ENCODE results near the gene EEF1A2.

DNA sequence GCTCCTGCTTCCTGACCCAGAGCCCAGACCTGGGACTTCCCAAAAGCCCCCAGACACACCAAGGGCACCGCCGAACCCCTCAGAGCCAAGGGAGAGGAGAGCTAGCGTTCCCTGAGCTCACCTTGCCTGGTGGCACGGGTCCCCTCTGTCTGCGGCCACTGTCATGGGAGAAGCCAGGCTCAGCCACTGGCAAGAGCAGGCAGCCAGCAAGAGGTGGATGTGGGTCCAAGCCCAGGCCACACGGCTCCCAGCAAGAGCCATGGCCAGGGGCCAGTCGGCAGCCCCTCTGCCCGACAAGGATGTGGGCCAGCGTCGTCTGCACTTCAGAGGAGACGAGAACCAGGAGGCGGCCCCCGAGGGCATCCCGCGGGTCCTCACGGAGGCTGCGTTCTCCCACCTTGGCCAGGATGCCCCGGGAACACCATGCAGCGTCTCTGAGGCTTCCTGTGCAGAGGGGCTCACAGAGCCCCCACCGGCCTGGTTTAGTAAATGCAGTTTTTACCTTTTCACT, 19.5 kb upstream of the EEF1A2 start:
- TF ChIP-seq, protein P1, sequence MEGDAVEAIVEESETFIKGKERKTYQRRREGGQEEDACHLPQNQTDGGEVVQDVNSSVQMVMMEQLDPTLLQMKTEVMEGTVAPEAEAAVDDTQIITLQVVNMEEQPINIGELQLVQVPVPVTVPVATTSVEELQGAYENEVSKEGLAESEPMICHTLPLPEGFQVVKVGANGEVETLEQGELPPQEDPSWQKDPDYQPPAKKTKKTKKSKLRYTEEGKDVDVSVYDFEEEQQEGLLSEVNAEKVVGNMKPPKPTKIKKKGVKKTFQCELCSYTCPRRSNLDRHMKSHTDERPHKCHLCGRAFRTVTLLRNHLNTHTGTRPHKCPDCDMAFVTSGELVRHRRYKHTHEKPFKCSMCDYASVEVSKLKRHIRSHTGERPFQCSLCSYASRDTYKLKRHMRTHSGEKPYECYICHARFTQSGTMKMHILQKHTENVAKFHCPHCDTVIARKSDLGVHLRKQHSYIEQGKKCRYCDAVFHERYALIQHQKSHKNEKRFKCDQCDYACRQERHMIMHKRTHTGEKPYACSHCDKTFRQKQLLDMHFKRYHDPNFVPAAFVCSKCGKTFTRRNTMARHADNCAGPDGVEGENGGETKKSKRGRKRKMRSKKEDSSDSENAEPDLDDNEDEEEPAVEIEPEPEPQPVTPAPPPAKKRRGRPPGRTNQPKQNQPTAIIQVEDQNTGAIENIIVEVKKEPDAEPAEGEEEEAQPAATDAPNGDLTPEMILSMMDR (IDR thresholded peaks at IDR 0.05; ENCODE audit: low read depth, low read length, missing input control), result no peak
- TF ChIP-seq FOXA1 (IDR thresholded peaks at IDR 0.05), result no peak
- no peak for TF ChIP-seq SP1 (IDR thresholded peaks at IDR 0.05)
- no peak for TF ChIP-seq TAF1 (conservative IDR thresholded peaks at IDR 0.05)
- no peak for TF ChIP-seq YY1 (IDR thresholded peaks at IDR 0.05)
- no peak for TF ChIP-seq NR2F2 (IDR thresholded peaks at IDR 0.05)
- TF ChIP-seq, protein P2, sequence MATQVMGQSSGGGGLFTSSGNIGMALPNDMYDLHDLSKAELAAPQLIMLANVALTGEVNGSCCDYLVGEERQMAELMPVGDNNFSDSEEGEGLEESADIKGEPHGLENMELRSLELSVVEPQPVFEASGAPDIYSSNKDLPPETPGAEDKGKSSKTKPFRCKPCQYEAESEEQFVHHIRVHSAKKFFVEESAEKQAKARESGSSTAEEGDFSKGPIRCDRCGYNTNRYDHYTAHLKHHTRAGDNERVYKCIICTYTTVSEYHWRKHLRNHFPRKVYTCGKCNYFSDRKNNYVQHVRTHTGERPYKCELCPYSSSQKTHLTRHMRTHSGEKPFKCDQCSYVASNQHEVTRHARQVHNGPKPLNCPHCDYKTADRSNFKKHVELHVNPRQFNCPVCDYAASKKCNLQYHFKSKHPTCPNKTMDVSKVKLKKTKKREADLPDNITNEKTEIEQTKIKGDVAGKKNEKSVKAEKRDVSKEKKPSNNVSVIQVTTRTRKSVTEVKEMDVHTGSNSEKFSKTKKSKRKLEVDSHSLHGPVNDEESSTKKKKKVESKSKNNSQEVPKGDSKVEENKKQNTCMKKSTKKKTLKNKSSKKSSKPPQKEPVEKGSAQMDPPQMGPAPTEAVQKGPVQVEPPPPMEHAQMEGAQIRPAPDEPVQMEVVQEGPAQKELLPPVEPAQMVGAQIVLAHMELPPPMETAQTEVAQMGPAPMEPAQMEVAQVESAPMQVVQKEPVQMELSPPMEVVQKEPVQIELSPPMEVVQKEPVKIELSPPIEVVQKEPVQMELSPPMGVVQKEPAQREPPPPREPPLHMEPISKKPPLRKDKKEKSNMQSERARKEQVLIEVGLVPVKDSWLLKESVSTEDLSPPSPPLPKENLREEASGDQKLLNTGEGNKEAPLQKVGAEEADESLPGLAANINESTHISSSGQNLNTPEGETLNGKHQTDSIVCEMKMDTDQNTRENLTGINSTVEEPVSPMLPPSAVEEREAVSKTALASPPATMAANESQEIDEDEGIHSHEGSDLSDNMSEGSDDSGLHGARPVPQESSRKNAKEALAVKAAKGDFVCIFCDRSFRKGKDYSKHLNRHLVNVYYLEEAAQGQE (IDR thresholded peaks at IDR 0.05), result no peak
- TF ChIP-seq GABPA (IDR thresholded peaks at IDR 0.05 in 1 of 2, conservative IDR thresholded peaks at IDR 0.05 in 1 of 2), result no peak
- no peak for TF ChIP-seq JUND (IDR thresholded peaks at IDR 0.05)
